HepG2 (cell line): ENCODE measurements around the gene GDPD5. TPM values are rescaled to one million over a fixed set of nuclear protein-coding genes. Genes with fewer than 3 reads are reported as not detected.

Experiments used
- ATAC-seq: fragments of 200-7000 bp; cut with Tn5 transposase; 3 replicates; pipeline ENCODE4 v1.9.1; 2020; ENCODE audit warnings: mild to moderate bottlenecking, moderate library complexity
- BruUV-seq: library from RNA; stranded (reverse); fragments of 400-500 nt; replicated peaks from 2 replicates; lab custom pipeline; 2021; lab: Mats Ljungman, UMichigan
- CTCF ChIA-PET: fragments of 300-600 bp; formaldehyde crosslinking; extraction: SDS; loops from one replicate; lab custom pipeline; 2021; ENCODE audit warnings: low total read pairs, inconsistent platforms, low intra/inter-chr PET ratio; lab: Yijun Ruan, JAX
- POLR2A ChIA-PET: fragments of 350-600 bp; sonication (Branson Sonifier 250); formaldehyde crosslinking; loops from one replicate; lab custom pipeline; 2020; ENCODE audit warnings: antibody characterized with exemption, inconsistent platforms; lab: Yijun Ruan, JAX
- DNase-seq: peaks from one replicate; pipeline ENCODE4 v3.0.0-alpha.2; 2015; ENCODE audit warnings: low spot score
- FAIRE-seq: peaks from 3 replicates; lab custom pipeline; 2011; peaks lifted over from hg19 to GRCh38; lab: Jason Lieb, UNC
- H2AFZ ChIP-seq: one replicate; pipeline ENCODE4 v1.6.1; 2011; ENCODE audit warnings: low read length, inconsistent platforms
- H3K27ac ChIP-seq: fragments of 300-600 bp; 3 replicates; pipeline ENCODE4 v1.8.0; 2011; ENCODE audit warnings: mixed run types, mild to moderate bottlenecking, mixed read lengths, low read length, inconsistent platforms; ENCODE audit not compliant: insufficient read depth; ENCODE audit errors: extremely low read length
- H3K27me3 ChIP-seq, 2 experiments: fragments of 200-600 bp in 1 of 2; 2 replicates in 1 of 2; 3 replicates in 1 of 2; pipeline versions ENCODE4 v1.6.0 to v1.8.0; 2011; ENCODE audit warnings: low read length in 2 of 2, mild to moderate bottlenecking in 2 of 2, moderate library complexity in 2 of 2, inconsistent platforms in 1 of 2; ENCODE audit not compliant: insufficient read depth in 2 of 2, control insufficient read depth in 1 of 2
- H3K36me3 ChIP-seq, 2 experiments: fragments of 200-600 bp in 1 of 2; replicated peaks in 1 of 2; 2 replicates in 1 of 2; 3 replicates in 1 of 2; pipeline versions ENCODE4 v1.5.1 to v1.8.0; 2011; ENCODE audit warnings: low read length in 2 of 2, inconsistent platforms in 1 of 2; ENCODE audit not compliant: insufficient read depth in 2 of 2, control insufficient read depth in 1 of 2
- H3K4me1 ChIP-seq: 2 replicates; pipeline ENCODE4 v1.5.1; 2012; ENCODE audit warnings: low read length, inconsistent platforms; ENCODE audit not compliant: insufficient read depth
- H3K4me2 ChIP-seq: 2 replicates; pipeline ENCODE4 v1.6.0; 2011; ENCODE audit warnings: low read depth, low read length, inconsistent platforms
- H3K4me3 ChIP-seq, 3 experiments: fragments of 200-600 bp in 1 of 3; sonication (generic), shearing (Covaris generic) in 1 of 3; replicated peaks in 1 of 3; 2 replicates each; pipeline ENCODE4 v1.5.1; 2011 to 2016; ENCODE audit warnings: low read length in 3 of 3, inconsistent platforms in 2 of 3, low read depth in 2 of 3, mild to moderate bottlenecking in 2 of 3, control low read depth in 1 of 3, mixed read lengths in 1 of 3; ENCODE audit not compliant: insufficient read depth in 1 of 3
- H3K79me2 ChIP-seq: one replicate; pipeline ENCODE4 v1.6.1; 2011; ENCODE audit warnings: low read length, inconsistent platforms; ENCODE audit not compliant: insufficient read depth
- H3K9ac ChIP-seq: 2 replicates; pipeline ENCODE4 v1.6.0; 2011; ENCODE audit warnings: mild to moderate bottlenecking, low read depth, low read length, inconsistent platforms; ENCODE audit not compliant: insufficient read depth
- H3K9me3 ChIP-seq: 2 replicates; pipeline ENCODE4 v1.5.1; 2012; ENCODE audit warnings: mild to moderate bottlenecking, low read length
- H4K20me1 ChIP-seq: 2 replicates; pipeline ENCODE4 v1.6.0; 2011; ENCODE audit warnings: inconsistent platforms, mild to moderate bottlenecking, low read length, moderate library complexity; ENCODE audit not compliant: insufficient read depth
- AGO1 ChIP-seq: fragments of 200-400 bp; formaldehyde crosslinking; IDR thresholded peaks from 2 replicates; pipeline ENCODE4 v1.6.1; 2017; ENCODE audit warnings: mild to moderate bottlenecking, low read depth, low read length, moderate library complexity; ENCODE audit not compliant: poor library complexity, severe bottlenecking
- ATAD3A ChIP-seq: sonication (generic); formaldehyde crosslinking; IDR thresholded peaks from 2 replicates; pipeline ENCODE4 v1.4.0; 2020; ENCODE audit warnings: missing genetic modification reagents
- CREB3 ChIP-seq: sonication (generic); formaldehyde crosslinking; IDR thresholded peaks from 2 replicates; pipeline ENCODE4 v1.5.0; 2020; ENCODE audit warnings: missing genetic modification reagents
- HNRNPH1 ChIP-seq: fragments of 200-400 bp; formaldehyde crosslinking; optimal IDR thresholded peaks from 2 replicates; pipeline ENCODE3; 2017; ENCODE audit warnings: mild to moderate bottlenecking, low read depth, low read length
- NAIF1 ChIP-seq: sonication (generic); formaldehyde crosslinking; IDR thresholded peaks from 2 replicates; pipeline ENCODE4 v1.5.0; 2020; ENCODE audit warnings: mild to moderate bottlenecking, missing genetic modification reagents, borderline replicate concordance
- PHF8 ChIP-seq: sonication (generic); formaldehyde crosslinking; IDR thresholded peaks from 2 replicates; pipeline ENCODE4 v1.5.0; 2020; ENCODE audit warnings: missing genetic modification reagents
- RELA ChIP-seq: sonication (generic); formaldehyde crosslinking; IDR thresholded peaks from 2 replicates; pipeline ENCODE4 v1.4.0; 2020; ENCODE audit warnings: missing genetic modification reagents
- TCF7L2 ChIP-seq: IDR thresholded peaks from 2 replicates; pipeline ENCODE4 v1.6.1; 2011; ENCODE audit warnings: mild to moderate bottlenecking, low read depth, low read length, moderate library complexity
- TMF1 ChIP-seq: sonication (generic); formaldehyde crosslinking; IDR thresholded peaks from 2 replicates; pipeline ENCODE4 v1.8.1; 2022; ENCODE audit warnings: low read depth, missing genetic modification reagents
- ZBTB33 ChIP-seq: sonication (generic); formaldehyde crosslinking; IDR thresholded peaks from 2 replicates; pipeline ENCODE4 v1.4.0; 2020; ENCODE audit warnings: missing genetic modification reagents
- ZMAT3 ChIP-seq: sonication (generic); formaldehyde crosslinking; conservative IDR thresholded peaks from 2 replicates; pipeline ENCODE4 v1.7.0; 2021; ENCODE audit warnings: missing genetic modification reagents
- ZNF333 ChIP-seq: sonication (generic); formaldehyde crosslinking; IDR thresholded peaks from 2 replicates; pipeline ENCODE4 v1.4.0; 2020; ENCODE audit warnings: mild to moderate bottlenecking, missing genetic modification reagents, borderline replicate concordance
- ZNF569 ChIP-seq: sonication (generic); formaldehyde crosslinking; IDR thresholded peaks from 2 replicates; pipeline ENCODE4 v1.5.0; 2020; ENCODE audit warnings: mild to moderate bottlenecking, missing genetic modification reagents, moderate library complexity, borderline replicate concordance
- ZNF646 ChIP-seq: sonication (generic); formaldehyde crosslinking; IDR thresholded peaks from 2 replicates; pipeline ENCODE4 v1.9.0; 2021; ENCODE audit warnings: mild to moderate bottlenecking, missing genetic modification reagents
- ZNF75D ChIP-seq: sonication (generic); formaldehyde crosslinking; IDR thresholded peaks from 2 replicates; pipeline ENCODE4 v1.8.1; 2023; ENCODE audit warnings: missing genetic modification reagents, mild to moderate bottlenecking, borderline replicate concordance
- ZNF816 ChIP-seq: sonication (generic); formaldehyde crosslinking; IDR thresholded peaks from 2 replicates; pipeline ENCODE4 v1.8.0; 2022; ENCODE audit warnings: missing genetic modification reagents, mild to moderate bottlenecking, borderline replicate concordance
- WGBS: methylation state at CpG from one replicate; pipeline ENCODE4 v1.1.6; 2017; ENCODE audit warnings: low lambda C conversion rate; 5-methylcytosine and 5-hydroxymethylcytosine counted together
- in situ Hi-C: cut with HindIII; loops from 2 replicates; pipeline ENCODE4 v1.10.0; 2017; ENCODE audit warnings: low pct_unique_long_range_greater_than_20kb; ENCODE audit not compliant: extremely low pct_ligation_motif_present
- intact Hi-C: fragments of 100-400 bp; cut with micrococcal nuclease; formaldehyde crosslinking; loops from one replicate; pipeline ENCODE4 v1.10.0; 2022; ENCODE audit not compliant: unreplicated experiment
- polyA plus RNA-seq, 8 experiments: library from polyadenylated mRNA; depleted of rRNA in 3 of 8; stranded (reverse) in 7 of 8; unstranded in 1 of 8; fragments of >200 nt; fragmentation: Illumina TruSeq in 4 of 8; extraction: Trizol in 4 of 8; gene quantifications; 2 replicates each; pipeline versions ENCODE4 v1.2.1 to v1.2.3, GENCODE V29; 2011 to 2016; ENCODE audit warnings: low read depth in 4 of 8, missing spikeins in 1 of 8, mixed read lengths in 1 of 8; ENCODE audit not compliant: insufficient read depth in 1 of 8
- total RNA-seq, 5 experiments: library from RNA; depleted of rRNA; stranded (reverse); fragments of >200 nt; fragmentation: Illumina TruSeq; extraction: Trizol; gene quantifications; 2 replicates each; pipeline ENCODE4 v1.2.3, GENCODE V29; 2016; ENCODE audit warnings: low read depth in 1 of 5

GDPD5 gene
- total and polyA plus RNA-seq, 2 of the 13 experiments (the other 11 are each of a cell fraction or from before 2014, with no cell fraction given) = 55.0 to 67.5 TPM

GRCh38 chr11:75398906-75399305 is 126.8 kb downstream of the GDPD5 start:
- 43% methylated on average over 8 of the region's 8 CpGs for WGBS
- no TSS peak for BruUV-seq
- TF ChIP-seq RELA (CRISPR knock-in tag) (no peak), HNRNPH1 (no peak), CREB3 (CRISPR knock-in tag) (no peak), ZNF569 (CRISPR knock-in tag) (no peak), TMF1 (no peak), ZNF816 (CRISPR knock-in tag) (0 out of 2 replicates have a peak, but pooled peaks have one; percentile 3), ZBTB33 (CRISPR knock-in tag) (no peak), ZNF75D (0 out of 2 replicates have a peak, but pooled peaks have one; percentile 21), ZNF646 (no peak), ZNF333 (CRISPR knock-in tag) (no peak), AGO1 (no peak), TCF7L2 (no peak), ATAD3A (no peak), ZMAT3 (CRISPR knock-in tag) (no peak), NAIF1 (CRISPR knock-in tag) (peak; percentile 10; the same call in 1 of the 2 replicates), PHF8 (CRISPR knock-in tag) (no peak)

More at GRCh38 chr11:75398906-75399305, 126.8 kb downstream of the GDPD5 start:
- no peak for DNase-seq
- Histone ChIP-seq H3K79me2 (peaks cover 46% of the 10 kb centered on the region), H2AFZ (peak overlapping the region; percentile 88), H3K9ac (no peak overlapping the region), H3K9me3 (no peaks in the 10 kb centered on the region), H4K20me1 (peaks cover 45% of the 10 kb centered on the region), H3K4me3 (peak overlapping the region in 1 of 3 experiments; percentile 96; a peak in 2 of 6 replicates), H3K27me3 (peaks cover 0 to 8% of the 10 kb centered on the region in 2 experiments; a peak in 1 of 5 replicates), H3K4me1 (peaks cover 39% of the 10 kb centered on the region), H3K36me3 (peaks cover 10 to 31% of the 10 kb centered on the region in 2 experiments), H3K4me2 (peak overlapping the region; percentile 67), H3K27ac (no peak overlapping the region)
- CTCF ChIA-PET = no interaction called here
- in situ Hi-C loops = no loop called here
- POLR2A ChIA-PET = no interaction called here
- intact Hi-C loops = no loop called here
- FAIRE-seq = no peak
- no peak; the same call in 2 of the 3 replicates for ATAC-seq
